GM12874 (cell line): Measurements from ENCODE around the gene CAMK1.

Experiments
- CTCF ChIP-seq: IDR thresholded peaks from 2 replicates; pipeline ENCODE4 v1.5.1; 2011; ENCODE audit warnings: low read depth, mild to moderate bottlenecking, control low read depth, low read length, moderate library complexity; ENCODE audit not compliant: insufficient read depth

CAMK1 gene

GRCh38 chr3:9732080-9732739 is 37.5 kb downstream of the CAMK1 start:
- TF ChIP-seq CTCF, result no peak

- no peak for TF ChIP-seq CTCF
Measured at GRCh38 chr3:9731206-9732079, 38.3 kb downstream of the CAMK1 start, which contains the start of gene BRPF1. TSS of gene BRPF1 (plus strand) at chr3:9731735. CDS start at chr3:9734141, 2,406 bp downstream.

GRCh38 chr3:9730657-9731205 is 39.0 kb downstream of the CAMK1 start:
- TF ChIP-seq CTCF, result no peak

GRCh38 chr3:9729419-9729818 is 40.3 kb downstream of the CAMK1 start:
- TF ChIP-seq CTCF, result no peak

GRCh38 chr3:9727743-9728142 is 42.0 kb downstream of the CAMK1 start:
- no peak for TF ChIP-seq CTCF

- peak; percentile 69 for TF ChIP-seq CTCF
Measured at GRCh38 chr3:9727041-9727595, 42.6 kb downstream of the CAMK1 start.
